CD4-positive, CD25-positive, alpha-beta regulatory T cell (primary cell): ENCODE data around the gene ERGIC1. TPM values are rescaled to one million over a fixed set of nuclear protein-coding genes. Genes with fewer than 3 reads are reported as not detected.
A peak's percentile ranks its signal among the peaks of the same experiment; 100 is the strongest.

ENCODE experiments used
- ATAC-seq, 2 donors: fragments of 150-1000 bp; cut with Tn5 transposase; one replicate each; pipeline ENCODE4 v1.10.0; 2021; ENCODE audit warnings: low read depth in 2 of 2, moderate number of reproducible peaks in 2 of 2, moderate library complexity in 1 of 2
- DNase-seq, 3 donors: peaks; one replicate each; pipeline versions ENCODE4 v3.0.0 to v3.0.0-alpha.2; 2012 to 2022; ENCODE audit warnings: mixed read lengths in 1 of 3
- H3K27ac ChIP-seq: one replicate; pipeline ENCODE4 v1.7.0; 2013; ENCODE audit warnings: mild to moderate bottlenecking, low read length; ENCODE audit not compliant: insufficient read depth, poor library complexity, severe bottlenecking
- H3K27me3 ChIP-seq: one replicate; pipeline ENCODE4 v1.7.0; 2013; ENCODE audit warnings: low read length; ENCODE audit not compliant: control insufficient read depth, insufficient read depth
- H3K36me3 ChIP-seq: one replicate; pipeline ENCODE4 v1.7.0; 2013; ENCODE audit warnings: mild to moderate bottlenecking, low read length, moderate library complexity; ENCODE audit not compliant: control insufficient read depth, insufficient read depth
- H3K4me1 ChIP-seq: 2 replicates; pipeline ENCODE4 v1.7.0; 2013; ENCODE audit warnings: mild to moderate bottlenecking, low read length; ENCODE audit not compliant: insufficient read depth, control insufficient read depth, poor library complexity, severe bottlenecking
- H3K4me3 ChIP-seq: one replicate; pipeline ENCODE4 v1.7.0; 2013; ENCODE audit warnings: low read depth, mild to moderate bottlenecking, low read length, moderate library complexity
- H3K9me3 ChIP-seq, 2 experiments: 1 replicate in 1 of 2; 2 replicates in 1 of 2; pipeline ENCODE4 v1.7.0; 2013; ENCODE audit warnings: low read length in 2 of 2, mild to moderate bottlenecking in 1 of 2, moderate library complexity in 1 of 2; ENCODE audit not compliant: control insufficient read depth in 2 of 2
- H3K27ac Mint-ChIP-seq, 3 donors: one replicate each; pipeline ENCODE4 v1.8.0; 2020 to 2022; ENCODE audit warnings: mild to moderate bottlenecking in 3 of 3, mixed read lengths in 3 of 3, moderate library complexity in 2 of 3
- H3K27me3 Mint-ChIP-seq: one replicate; pipeline ENCODE4 v1.8.0; 2022; ENCODE audit warnings: mild to moderate bottlenecking, mixed read lengths
- H3K36me3 Mint-ChIP-seq: one replicate; pipeline ENCODE4 v1.8.0; 2020; ENCODE audit warnings: mixed read lengths
- H3K4me1 Mint-ChIP-seq, 4 donors: one replicate each; pipeline ENCODE4 v1.8.0; 2020 to 2022; ENCODE audit warnings: mixed read lengths in 4 of 4, mild to moderate bottlenecking in 1 of 4
- H3K4me3 Mint-ChIP-seq, 4 donors: one replicate each; pipeline ENCODE4 v1.8.0; 2020 to 2022; ENCODE audit warnings: mild to moderate bottlenecking in 4 of 4, mixed read lengths in 4 of 4, moderate library complexity in 3 of 4
- H3K9me3 Mint-ChIP-seq, 7 donors: one replicate each; pipeline ENCODE4 v1.8.0; 2020 to 2022; ENCODE audit warnings: mixed read lengths in 7 of 7, mild to moderate bottlenecking in 3 of 7, moderate library complexity in 2 of 7
- polyA plus RNA-seq, 4 donors: library from polyadenylated mRNA; unstranded; fragments of 300-500 nt; fragmentation: Illumina TruSeq; gene quantifications; one replicate each; pipeline ENCODE4 v1.2.3, GENCODE V29; 2021
- total RNA-seq: library from RNA; stranded (reverse); gene quantifications from one replicate; pipeline ENCODE4 v1.2.3, GENCODE V29; 2022

The ERGIC1 gene
- total and polyA plus RNA-seq, 5 donors from 2014 or later = 15.7 to 58.4 (median 19.9) TPM

DNA sequence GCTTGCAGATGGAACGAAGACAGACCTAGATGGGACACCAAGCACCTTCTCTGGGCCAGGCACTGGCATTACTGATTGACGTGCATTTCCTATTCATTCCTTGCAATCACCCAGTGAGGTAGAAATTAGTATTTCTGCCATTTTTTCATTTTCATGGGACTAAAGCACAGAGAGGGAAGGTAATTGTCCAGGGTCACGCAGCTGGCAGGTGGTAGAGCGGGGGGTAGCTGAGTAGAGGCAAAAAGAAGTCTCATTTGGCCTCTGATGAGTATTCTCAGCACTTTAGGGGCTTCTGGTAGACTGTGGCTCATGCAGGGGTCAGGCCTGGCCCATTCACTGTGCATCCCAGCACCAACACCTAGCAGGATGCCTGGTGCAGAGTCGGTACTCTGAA, 43.6 kb upstream of the ERGIC1 start:
- DNase-seq (no peak), ATAC-seq (no peak)
- H3K9me3 ChIP-seq = no peaks in the 10 kb centered on the region
- no peak overlapping the region for H3K4me3 ChIP-seq
- H3K36me3 Mint-ChIP-seq = no peaks in the 10 kb centered on the region
- H3K27ac ChIP-seq = no peak overlapping the region
- H3K4me1 ChIP-seq = no peaks in the 10 kb centered on the region
- H3K4me1 Mint-ChIP-seq = peaks cover 0 to 3% (median 0%) of the 10 kb centered on the region in 4 donors
- H3K4me3 Mint-ChIP-seq = peak overlapping the region in 1 of 4 donors; percentile 66
- no peaks in the 10 kb centered on the region for H3K27me3 ChIP-seq
- H3K36me3 ChIP-seq = no peaks in the 10 kb centered on the region
- H3K27ac Mint-ChIP-seq = no peak overlapping the region
- no peaks in the 10 kb centered on the region for H3K27me3 Mint-ChIP-seq
- H3K9me3 Mint-ChIP-seq = no peaks in the 10 kb centered on the region

DNA sequence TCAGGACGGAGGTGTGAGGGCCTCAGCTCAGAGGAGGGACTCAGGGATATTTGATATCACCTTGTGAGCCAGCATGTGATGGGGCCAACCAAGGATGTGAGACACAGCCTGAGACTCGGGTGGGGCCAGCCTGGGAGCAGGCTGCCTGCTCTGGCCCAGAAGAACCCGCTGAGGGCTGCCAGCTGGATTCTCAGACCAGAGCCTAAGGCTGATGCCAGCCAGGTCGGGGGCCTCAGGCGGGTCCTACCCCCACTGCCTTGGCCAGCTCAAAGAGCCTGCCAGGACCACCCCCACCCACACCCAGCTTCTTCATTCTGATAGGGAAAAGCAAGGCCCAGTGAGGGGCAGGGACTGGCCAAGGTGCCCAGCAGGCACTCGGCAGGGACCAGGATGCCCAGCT, 42.8 kb upstream of the ERGIC1 start:
- Mint-ChIP-seq H3K4me3 (no peak overlapping the region), H3K36me3 (no peaks in the 10 kb centered on the region), H3K9me3 (no peaks in the 10 kb centered on the region), H3K27ac (no peak overlapping the region), H3K27me3 (no peaks in the 10 kb centered on the region), H3K4me1 (peaks cover 0 to 3% (median 0%) of the 10 kb centered on the region in 4 donors)
- H3K27me3 ChIP-seq = no peaks in the 10 kb centered on the region
- H3K4me1 ChIP-seq = no peaks in the 10 kb centered on the region
- no peak for DNase-seq
- no peaks in the 10 kb centered on the region for H3K36me3 ChIP-seq
- no peak overlapping the region for H3K4me3 ChIP-seq
- ATAC-seq = no peak
- H3K9me3 ChIP-seq = no peaks in the 10 kb centered on the region
- H3K27ac ChIP-seq = no peak overlapping the region

DNA sequence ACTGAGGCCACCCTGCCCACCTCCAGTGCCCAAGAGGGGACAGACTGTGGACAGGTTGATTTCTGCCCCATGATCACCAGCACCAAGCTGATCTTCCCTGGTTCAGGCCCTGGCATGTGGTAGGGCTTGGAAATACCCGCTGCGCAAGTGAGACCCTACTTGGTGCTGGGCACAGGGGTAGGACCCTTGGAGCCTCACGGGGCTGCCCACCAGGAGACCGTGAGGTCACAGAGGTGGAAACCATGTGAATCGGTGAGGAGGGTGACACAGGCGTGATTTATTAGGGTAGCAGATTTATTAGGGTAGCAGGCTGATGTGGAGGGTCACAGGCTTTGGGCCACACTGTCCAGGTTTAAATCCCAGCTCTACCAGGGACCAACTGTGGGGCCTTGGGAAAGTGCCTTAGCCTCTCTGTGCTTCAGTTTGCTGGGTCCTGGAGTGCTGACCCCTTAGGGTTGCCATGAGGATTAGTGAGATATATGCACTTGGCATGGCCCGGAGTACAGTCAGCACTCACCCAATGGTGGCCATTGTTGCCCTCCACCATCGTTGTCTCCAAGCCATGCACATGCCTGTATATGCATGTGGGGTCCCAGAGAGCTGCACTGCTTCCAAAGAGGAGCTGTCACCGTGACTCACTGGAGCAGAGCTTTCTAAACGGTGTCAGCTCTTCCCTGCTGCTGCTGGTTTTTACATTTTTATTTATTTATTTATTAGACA, 42.2 kb upstream of the ERGIC1 start:
- Mint-ChIP-seq H3K4me3 (no peak overlapping the region), H3K4me1 (peaks cover 0 to 3% (median 1%) of the 10 kb centered on the region in 4 donors), H3K36me3 (no peaks in the 10 kb centered on the region), H3K9me3 (no peaks in the 10 kb centered on the region), H3K27me3 (no peaks in the 10 kb centered on the region), H3K27ac (no peak overlapping the region)
- DNase-seq = no peak
- Histone ChIP-seq H3K9me3 (no peaks in the 10 kb centered on the region), H3K27me3 (no peaks in the 10 kb centered on the region), H3K4me1 (no peaks in the 10 kb centered on the region), H3K4me3 (no peak overlapping the region), H3K27ac (no peak overlapping the region), H3K36me3 (no peaks in the 10 kb centered on the region)
- ATAC-seq = no peak

DNA sequence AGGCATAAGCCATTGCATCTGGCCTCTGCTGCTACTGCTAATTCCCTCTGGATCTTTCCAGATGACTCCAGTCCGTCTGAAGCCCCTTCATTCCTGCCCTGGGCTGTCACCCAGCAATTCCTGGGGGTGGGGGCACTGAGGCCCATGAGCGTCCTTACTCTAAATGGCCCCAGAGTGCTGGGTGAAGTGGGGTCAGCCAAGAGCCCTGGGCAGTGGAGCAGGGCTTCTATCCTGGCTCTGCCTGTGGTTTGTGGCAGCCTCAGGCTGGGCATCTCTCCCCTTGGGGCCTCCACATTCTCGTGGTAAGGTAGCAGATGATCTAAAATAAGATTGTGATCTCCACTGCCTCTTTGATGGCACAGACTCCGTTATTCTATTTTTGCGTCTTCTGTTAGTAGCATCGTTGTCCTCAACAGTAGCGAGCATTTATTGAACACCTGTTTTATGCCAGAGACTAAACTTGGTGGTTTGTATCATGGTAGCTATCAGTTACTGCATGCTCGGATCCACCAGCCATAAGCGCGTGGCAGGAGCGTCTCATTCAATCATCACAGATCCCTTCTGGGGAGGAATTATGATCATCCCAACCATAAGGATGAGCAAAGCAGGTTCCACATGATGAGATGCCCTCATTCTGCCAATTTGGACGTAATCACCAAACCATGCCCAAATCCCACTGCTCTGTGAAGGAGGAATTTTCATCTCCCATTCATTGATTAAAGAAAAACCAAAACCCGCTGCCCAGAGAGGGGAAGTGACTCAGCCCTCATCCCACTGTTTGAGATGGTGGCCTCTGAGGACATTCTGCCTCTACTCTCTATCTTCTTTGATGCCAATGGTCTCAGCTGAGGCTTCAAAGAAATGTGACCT, 41.1 kb upstream of the ERGIC1 start:
- no peaks in the 10 kb centered on the region for H3K27me3 Mint-ChIP-seq
- ATAC-seq (no peak), DNase-seq (no peak)
- H3K9me3 Mint-ChIP-seq = no peaks in the 10 kb centered on the region
- H3K4me1 ChIP-seq = peaks cover 3% of the 10 kb centered on the region
- H3K36me3 Mint-ChIP-seq = no peaks in the 10 kb centered on the region
- H3K9me3 ChIP-seq = no peaks in the 10 kb centered on the region
- H3K27ac ChIP-seq = no peak overlapping the region
- H3K27me3 ChIP-seq = no peaks in the 10 kb centered on the region
- no peak overlapping the region for H3K4me3 ChIP-seq
- H3K4me3 Mint-ChIP-seq = peak overlapping the region in 1 of 4 donors; percentile 11
- H3K27ac Mint-ChIP-seq = peak overlapping the region in 1 of 3 donors; percentile 77
- H3K36me3 ChIP-seq = no peaks in the 10 kb centered on the region
- H3K4me1 Mint-ChIP-seq = peaks cover 0 to 9% (median 4%) of the 10 kb centered on the region in 4 donors

DNA sequence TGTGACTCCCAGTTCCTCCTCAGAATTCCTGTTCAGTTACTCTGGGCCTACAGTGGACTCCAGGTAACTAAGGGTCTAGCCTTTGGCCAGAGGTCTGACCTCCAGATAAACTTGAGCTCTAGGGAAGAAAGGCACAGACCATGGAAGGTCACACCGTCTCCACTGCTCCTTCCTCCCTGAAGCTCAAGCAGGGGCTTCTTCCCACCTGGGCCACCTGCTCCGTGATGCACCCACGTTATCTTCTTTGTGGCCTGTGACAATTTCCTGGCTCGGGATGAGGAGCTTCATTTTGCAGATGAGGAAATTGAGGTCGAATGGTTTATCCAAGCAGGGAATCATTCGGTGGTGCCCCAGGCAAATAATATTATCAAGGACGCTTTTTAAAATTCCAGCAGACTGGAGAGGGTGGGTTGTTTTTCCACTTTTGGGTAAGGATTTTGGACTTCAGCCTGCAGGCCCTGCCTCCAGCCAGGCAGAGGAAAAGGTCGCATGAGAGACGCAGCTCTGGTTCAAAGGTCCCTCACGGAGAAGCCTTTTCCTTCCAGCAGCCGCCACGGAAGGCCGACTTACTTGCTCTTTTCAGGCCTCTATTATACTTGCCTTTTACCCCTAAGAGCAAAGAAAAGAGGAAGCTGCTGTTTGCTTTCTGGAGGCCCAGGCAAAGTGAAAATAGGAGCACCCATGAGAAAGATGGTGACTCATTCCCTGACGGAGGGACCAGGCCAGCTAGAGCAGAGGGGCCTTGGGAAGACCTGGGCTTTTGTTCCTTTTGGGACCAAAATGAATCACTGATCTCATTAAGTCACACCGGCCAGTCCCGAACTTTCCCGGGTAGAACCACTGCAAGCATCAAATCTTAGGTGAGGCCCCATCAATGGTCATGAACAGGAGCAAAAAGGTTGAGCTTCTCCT, 40.2 kb upstream of the ERGIC1 start:
- Mint-ChIP-seq H3K27me3 (no peaks in the 10 kb centered on the region), H3K9me3 (no peaks in the 10 kb centered on the region), H3K4me3 (no peak overlapping the region), H3K4me1 (peaks cover 0 to 10% (median 5%) of the 10 kb centered on the region in 4 donors), H3K36me3 (no peaks in the 10 kb centered on the region), H3K27ac (peak overlapping the region in 1 of 3 donors; percentile 52)
- Histone ChIP-seq H3K9me3 (no peaks in the 10 kb centered on the region), H3K4me3 (no peak overlapping the region), H3K36me3 (no peaks in the 10 kb centered on the region), H3K27me3 (no peaks in the 10 kb centered on the region), H3K4me1 (peaks cover 4% of the 10 kb centered on the region), H3K27ac (no peak overlapping the region)
- no peak for DNase-seq
- peak in 1 of 2 donors; percentile 13 for ATAC-seq

DNA sequence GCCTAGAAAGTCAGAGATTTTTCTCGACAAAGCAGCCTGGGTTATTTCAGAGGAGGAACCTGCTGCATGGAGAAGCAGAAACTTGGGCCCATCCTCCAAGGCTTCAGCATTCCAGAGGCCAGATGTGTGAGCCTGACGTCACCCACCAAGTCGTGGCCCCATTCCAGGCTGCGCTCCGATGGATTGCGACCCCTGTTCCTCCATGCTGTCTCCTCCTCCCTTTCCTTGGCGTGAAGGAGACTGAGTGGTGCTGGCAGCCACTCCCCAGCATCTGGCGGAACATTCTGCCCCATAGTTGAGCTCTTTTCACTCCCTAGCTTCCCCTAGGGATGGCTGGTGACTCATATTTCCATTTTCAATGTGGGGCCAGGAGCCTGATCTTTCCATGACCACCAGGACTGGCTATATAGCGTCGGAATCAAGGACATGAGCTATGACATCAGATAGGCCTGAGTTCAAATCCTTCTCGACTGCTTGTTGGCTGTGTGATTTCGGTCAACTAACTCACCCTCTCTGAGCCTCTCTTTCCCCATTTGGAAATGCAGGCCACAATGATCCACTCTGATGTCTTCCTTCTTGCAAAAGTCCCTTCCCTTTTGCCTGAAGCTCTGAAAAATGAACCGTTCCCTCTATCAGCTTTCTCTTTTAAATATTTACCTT, 38.6 kb upstream of the ERGIC1 start:
- no peak for ATAC-seq
- Histone ChIP-seq H3K27ac (no peak overlapping the region), H3K4me1 (peaks cover 4% of the 10 kb centered on the region), H3K4me3 (no peak overlapping the region), H3K27me3 (no peaks in the 10 kb centered on the region), H3K36me3 (no peaks in the 10 kb centered on the region), H3K9me3 (no peaks in the 10 kb centered on the region)
- Mint-ChIP-seq H3K4me3 (no peak overlapping the region), H3K4me1 (peaks cover 0 to 12% (median 5%) of the 10 kb centered on the region in 4 donors), H3K36me3 (no peaks in the 10 kb centered on the region), H3K27me3 (no peaks in the 10 kb centered on the region), H3K9me3 (no peaks in the 10 kb centered on the region), H3K27ac (no peak overlapping the region)
- no peak for DNase-seq

DNA sequence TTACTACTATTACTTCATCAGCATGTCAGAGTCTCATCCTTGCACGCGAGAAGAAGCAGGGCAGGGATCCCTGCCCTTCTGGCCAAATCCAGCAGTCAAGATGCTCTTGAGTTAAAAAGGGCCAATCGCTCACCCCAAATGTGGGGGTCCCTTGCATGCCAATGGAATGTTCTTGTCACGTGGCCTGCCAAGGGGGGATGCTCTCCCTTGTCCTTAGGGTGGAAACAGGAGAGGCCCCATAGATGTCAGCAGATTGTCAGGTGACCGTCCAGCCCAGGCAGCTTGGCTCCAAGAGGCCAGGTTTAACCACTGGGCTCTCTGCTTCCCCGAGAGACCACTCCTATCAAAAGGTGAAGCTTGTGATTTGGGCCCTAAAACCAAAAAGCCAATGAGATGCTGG, 37.7 kb upstream of the ERGIC1 start:
- H3K4me3 ChIP-seq = no peak overlapping the region
- H3K36me3 ChIP-seq = no peaks in the 10 kb centered on the region
- H3K9me3 Mint-ChIP-seq = no peaks in the 10 kb centered on the region
- no peaks in the 10 kb centered on the region for H3K9me3 ChIP-seq
- ATAC-seq (no peak), DNase-seq (no peak)
- H3K4me1 ChIP-seq = peaks cover 4% of the 10 kb centered on the region
- no peak overlapping the region for H3K27ac ChIP-seq
- H3K36me3 Mint-ChIP-seq = no peaks in the 10 kb centered on the region
- H3K27me3 Mint-ChIP-seq = no peaks in the 10 kb centered on the region
- no peak overlapping the region for H3K4me3 Mint-ChIP-seq
- H3K4me1 Mint-ChIP-seq = peaks cover 0 to 10% (median 5%) of the 10 kb centered on the region in 4 donors
- H3K27ac Mint-ChIP-seq = no peak overlapping the region
- no peaks in the 10 kb centered on the region for H3K27me3 ChIP-seq
